GM12864 (cell line): ENCODE data around the gene ABHD1.
A peak's percentile ranks its signal among the peaks of the same experiment; 100 is the strongest.

Source experiments
- DNase-seq: peaks from one replicate; pipeline ENCODE4 v3.0.0-alpha.2; 2011; ENCODE audit warnings: low read depth
- H3K4me3 ChIP-seq: 2 replicates; pipeline ENCODE4 v1.5.1; 2011; ENCODE audit warnings: mild to moderate bottlenecking, low read depth, low read length, control low read depth
- TF ChIP-seq, protein P1 (sequence below): IDR thresholded peaks from 2 replicates; pipeline ENCODE4 v1.5.1; 2011; ENCODE audit warnings: low read depth, mild to moderate bottlenecking, moderate library complexity, low read length, control low read depth, inconsistent platforms; ENCODE audit errors: missing control alignments

The ABHD1 gene

GRCh38 chr2:27094353-27094984, 29.1 kb upstream of the ABHD1 start:
- no peak overlapping the region for H3K4me3 ChIP-seq
- TF ChIP-seq, protein P1, sequence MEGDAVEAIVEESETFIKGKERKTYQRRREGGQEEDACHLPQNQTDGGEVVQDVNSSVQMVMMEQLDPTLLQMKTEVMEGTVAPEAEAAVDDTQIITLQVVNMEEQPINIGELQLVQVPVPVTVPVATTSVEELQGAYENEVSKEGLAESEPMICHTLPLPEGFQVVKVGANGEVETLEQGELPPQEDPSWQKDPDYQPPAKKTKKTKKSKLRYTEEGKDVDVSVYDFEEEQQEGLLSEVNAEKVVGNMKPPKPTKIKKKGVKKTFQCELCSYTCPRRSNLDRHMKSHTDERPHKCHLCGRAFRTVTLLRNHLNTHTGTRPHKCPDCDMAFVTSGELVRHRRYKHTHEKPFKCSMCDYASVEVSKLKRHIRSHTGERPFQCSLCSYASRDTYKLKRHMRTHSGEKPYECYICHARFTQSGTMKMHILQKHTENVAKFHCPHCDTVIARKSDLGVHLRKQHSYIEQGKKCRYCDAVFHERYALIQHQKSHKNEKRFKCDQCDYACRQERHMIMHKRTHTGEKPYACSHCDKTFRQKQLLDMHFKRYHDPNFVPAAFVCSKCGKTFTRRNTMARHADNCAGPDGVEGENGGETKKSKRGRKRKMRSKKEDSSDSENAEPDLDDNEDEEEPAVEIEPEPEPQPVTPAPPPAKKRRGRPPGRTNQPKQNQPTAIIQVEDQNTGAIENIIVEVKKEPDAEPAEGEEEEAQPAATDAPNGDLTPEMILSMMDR = no peak
- DNase-seq = no peak

- TF ChIP-seq, protein P1 = no peak
Measured at GRCh38 chr2:27095427-27095744, 28.2 kb upstream of the ABHD1 start.

GRCh38 chr2:27095745-27096651, 27.6 kb upstream of the ABHD1 start:
- no peak for DNase-seq
- TF ChIP-seq, protein P1 = no peak
- peak overlapping the region; percentile 18 for H3K4me3 ChIP-seq

More at GRCh38 chr2:27095427-27095744, 28.2 kb upstream of the ABHD1 start:
- DNase-seq = no peak
- H3K4me3 ChIP-seq = no peak overlapping the region

DNA sequence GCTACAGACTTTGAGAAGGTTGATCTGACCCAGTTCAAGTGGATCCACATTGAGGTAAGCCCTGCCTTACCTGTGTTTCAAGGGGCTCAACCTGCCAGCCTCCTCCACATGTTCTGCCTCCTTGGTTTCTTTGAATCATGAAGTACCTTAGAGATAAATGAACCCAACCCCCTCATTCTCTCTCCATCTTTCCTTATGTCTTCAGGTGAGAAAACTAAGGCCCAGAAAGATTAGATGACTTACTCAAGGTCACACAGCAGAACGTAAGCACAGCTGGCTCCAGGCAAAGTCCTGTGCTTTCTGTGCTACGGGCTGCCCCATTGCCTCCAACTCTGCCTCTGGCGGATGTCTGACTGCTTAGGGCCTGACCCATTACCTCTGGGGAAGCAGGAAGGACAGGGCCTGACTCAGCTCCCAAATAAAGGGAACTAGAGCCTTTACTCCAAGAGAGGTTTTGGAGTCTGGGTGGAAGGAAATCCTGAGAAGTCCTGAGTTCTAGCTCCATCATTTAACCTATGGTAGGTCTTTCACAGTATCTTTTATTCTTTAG, 26.8 kb upstream of the ABHD1 start:
- no peak for DNase-seq
- TF ChIP-seq, protein P1 = no peak
- no peak overlapping the region for H3K4me3 ChIP-seq

DNA sequence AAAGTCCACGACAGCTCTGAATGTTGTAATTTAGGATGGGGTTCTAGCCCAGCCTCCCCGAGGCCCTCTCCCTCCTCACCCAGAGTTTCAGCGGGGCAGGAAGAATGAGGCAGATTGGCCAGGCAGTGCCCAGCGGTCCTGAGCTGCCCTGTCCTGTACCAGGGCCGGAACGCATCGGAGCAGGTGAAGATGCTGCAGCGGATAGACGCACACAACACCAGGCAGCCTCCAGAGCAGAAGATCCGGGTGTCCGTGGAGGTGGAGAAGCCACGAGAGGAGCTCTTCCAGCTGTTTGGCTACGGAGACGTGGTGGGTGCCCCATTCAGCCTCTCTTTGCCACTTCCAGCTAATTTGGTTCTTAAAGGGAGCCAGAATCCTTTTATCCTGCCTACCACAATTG, 26.3 kb upstream of the ABHD1 start:
- DNase-seq = no peak
- TF ChIP-seq, protein P1 = no peak
- H3K4me3 ChIP-seq = no peak overlapping the region

GRCh38 chr2:27099334-27099955, 24.2 kb upstream of the ABHD1 start:
- no peak overlapping the region for H3K4me3 ChIP-seq
- DNase-seq = no peak
- TF ChIP-seq, protein P1 = no peak
